Measurements from ENCODE around the gene ZKSCAN1.

ZKSCAN1 gene

DNA sequence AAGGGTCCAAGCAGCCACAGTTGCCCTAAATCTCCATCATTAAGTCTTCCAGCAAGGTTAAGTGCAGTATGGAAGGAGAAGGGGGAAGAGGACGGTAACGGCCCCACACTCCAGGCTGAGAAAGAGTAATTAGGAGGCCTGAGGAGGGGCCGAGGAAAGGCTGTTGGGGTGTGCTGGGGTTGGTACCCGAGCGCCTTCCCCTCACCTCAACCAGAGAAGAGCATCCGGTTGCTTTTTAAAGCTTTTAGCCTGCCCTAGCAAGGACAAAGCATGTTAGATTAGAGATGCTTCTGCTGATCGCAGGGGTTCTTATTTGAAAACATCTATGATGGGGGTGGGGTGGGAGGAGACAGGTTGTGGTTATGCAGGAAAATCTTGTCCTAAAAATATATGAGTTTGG is 25.2 kb downstream of the ZKSCAN1 start:
- DNase-seq: no peak

GRCh38 chr7:100044718-100045117 is 29.3 kb downstream of the ZKSCAN1 start:
- DNase-seq: no peak

DNA sequence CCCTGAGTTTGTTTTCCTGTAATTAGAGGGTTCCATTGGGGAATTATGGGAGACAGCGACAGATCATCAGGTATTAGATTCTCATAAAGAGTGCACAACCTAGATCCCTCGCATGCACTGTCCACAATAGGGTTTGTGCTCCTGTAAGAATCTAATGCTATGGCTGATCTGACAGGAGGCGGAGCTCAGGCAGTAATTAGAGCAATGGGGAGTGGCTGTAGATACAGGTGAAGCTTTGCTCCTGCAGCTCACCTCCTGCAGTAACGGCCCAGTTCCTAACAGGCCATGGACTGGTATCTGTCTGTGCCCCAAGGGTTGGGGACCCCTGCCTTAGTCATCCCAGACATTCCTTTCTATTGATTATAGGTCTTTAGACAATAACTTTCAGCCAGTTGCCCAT is 33.3 kb downstream of the ZKSCAN1 start:
- DNase-seq: no peak

- peak; percentile 80 for DNase-seq
Measured at GRCh38 chr7:100049441-100050291, 34.3 kb downstream of the ZKSCAN1 start, which contains the start of gene ZSCAN21. ZSCAN21 (plus strand) TSS chr7:100049774; CDS start chr7:100057007, 7,233 bp downstream.

- no peak for DNase-seq
Measured at GRCh38 chr7:100051611-100052010, 36.2 kb downstream of the ZKSCAN1 start.

- DNase-seq: peak; percentile 39
Measured at GRCh38 chr7:100053215-100053614, 37.8 kb downstream of the ZKSCAN1 start.

GRCh38 chr7:100057006-100057405 is 41.6 kb downstream of the ZKSCAN1 start:
- no peak for DNase-seq

DNA sequence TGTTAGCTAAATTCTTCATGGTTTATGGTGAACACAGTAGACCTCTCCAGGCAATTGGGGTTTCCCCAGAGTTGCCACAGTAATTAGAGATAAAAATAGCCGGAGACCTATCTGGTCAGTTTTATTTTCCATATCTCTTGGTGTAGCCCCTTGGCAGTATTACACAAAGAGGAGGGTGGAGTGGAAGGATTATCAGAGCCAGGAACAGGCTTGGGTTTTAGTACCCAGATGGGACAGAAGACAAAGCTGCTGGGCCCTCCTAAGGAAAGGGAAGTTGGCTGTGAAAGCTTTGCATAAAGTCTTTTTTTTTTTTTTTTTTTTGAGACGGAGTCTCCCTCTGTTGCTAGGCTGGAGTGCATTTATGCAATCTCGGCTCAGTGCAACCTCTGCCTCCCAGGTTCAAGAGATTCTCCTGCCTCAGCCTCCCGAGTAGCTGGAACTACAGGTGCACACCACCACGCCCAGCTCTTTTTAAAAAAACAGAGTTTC is 43.9 kb downstream of the ZKSCAN1 start:
- DNase-seq: no peak

- DNase-seq: no peak
Measured at GRCh38 chr7:100061518-100062193, 46.3 kb downstream of the ZKSCAN1 start.

- no peak for DNase-seq
Measured at GRCh38 chr7:100063376-100063775, 48.0 kb downstream of the ZKSCAN1 start.

GRCh38 chr7:100064162-100064561 is 48.8 kb downstream of the ZKSCAN1 start:
- DNase-seq: no peak

- DNase-seq: no peak
Measured at GRCh38 chr7:100065452-100066186, 50.2 kb downstream of the ZKSCAN1 start.

DNA sequence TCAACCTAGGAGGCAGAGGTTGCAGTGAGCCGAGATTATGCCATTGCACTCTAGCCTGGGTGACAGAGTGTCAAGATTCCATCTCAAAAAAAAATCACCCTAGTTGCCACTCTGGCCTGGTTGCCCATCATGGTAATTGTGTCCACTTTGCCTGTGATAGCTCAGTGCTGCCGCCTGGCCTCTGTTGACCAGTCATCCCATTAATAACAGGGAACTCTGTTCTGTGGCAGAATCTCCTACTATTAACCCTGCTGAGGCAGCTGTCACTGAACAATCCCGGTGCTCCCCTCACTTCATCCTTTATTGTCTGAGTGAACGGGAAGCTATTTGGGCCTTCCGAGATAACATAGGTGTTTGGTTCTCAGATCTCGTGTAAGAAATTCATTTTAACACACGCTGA is 51.6 kb downstream of the ZKSCAN1 start:
- no peak for DNase-seq

DNA sequence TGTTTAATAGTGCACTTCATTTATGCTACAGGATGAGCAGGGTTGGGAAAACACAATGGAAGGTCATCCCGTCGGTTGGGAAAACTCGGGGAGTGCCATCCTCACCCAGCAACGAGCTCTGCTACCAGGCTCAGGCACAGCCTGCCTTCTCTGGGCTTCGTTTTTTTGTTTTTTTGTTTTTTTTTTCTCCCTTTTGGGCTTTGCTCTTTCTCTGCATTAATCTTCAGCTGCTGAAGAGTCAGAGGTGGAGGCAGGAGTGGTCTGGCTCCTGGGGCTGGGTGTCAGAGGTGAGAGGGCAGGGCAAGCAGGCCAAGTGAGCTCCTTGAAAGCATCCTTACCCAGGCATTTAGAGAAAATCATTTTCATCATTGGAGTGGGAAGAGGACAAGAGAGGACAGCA is 54.6 kb downstream of the ZKSCAN1 start:
- DNase-seq: no peak

DNA sequence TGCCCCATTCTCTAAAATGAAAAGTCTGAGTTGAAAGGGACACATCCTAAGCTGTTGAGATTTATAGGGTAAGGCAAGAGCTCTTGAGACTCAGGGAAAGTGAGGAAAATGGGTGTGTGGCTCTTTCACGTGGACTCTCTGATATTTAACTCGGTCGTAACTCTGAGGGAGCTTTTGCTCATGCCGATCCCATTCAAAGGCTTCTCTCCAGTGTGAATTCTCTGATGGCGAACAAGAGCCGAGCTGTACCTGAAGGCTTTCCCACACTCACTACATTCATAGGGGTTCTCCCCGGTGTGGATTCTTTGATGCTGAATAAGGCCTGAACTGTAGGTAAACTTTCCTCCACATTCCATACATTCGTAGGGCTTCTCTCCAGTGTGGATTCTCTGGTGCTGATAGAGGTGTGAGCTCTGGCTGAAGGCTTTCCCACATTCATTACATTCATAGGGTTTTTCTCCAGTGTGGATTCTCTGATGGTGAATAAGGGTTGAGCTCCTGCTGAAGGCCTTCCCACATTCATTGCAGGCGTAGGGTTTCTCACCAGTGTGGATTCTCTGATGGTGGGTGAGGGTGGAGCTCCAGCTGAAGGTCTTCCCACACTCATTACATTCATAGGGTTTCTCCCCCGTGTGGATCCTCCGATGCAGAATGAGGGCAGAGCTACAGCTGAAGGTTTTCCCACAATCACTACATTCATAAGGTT is 55.8 kb downstream of the ZKSCAN1 start:
- DNase-seq: no peak

DNA sequence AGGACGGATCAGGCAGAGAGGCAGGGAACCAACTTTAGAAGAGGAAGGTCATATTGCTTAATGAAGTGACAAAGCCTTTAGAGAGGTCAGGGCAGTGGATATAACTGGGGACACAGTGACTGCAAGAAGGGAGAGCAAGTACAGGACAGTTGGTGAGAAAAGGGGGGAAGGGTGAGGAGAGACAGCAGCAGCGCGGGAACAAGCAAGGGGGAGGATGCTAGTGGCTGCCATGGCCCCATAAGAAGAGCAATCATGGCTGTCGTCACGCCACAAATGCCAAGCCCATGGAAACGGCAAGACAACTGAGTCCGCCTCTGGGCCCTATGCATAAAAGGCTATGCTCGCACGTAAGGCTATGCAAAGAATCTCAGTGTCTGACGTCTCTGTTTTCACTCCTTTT is 57.1 kb downstream of the ZKSCAN1 start:
- no peak for DNase-seq

- DNase-seq: no peak
Measured at GRCh38 chr7:100074841-100075240, 59.4 kb downstream of the ZKSCAN1 start.

DNA sequence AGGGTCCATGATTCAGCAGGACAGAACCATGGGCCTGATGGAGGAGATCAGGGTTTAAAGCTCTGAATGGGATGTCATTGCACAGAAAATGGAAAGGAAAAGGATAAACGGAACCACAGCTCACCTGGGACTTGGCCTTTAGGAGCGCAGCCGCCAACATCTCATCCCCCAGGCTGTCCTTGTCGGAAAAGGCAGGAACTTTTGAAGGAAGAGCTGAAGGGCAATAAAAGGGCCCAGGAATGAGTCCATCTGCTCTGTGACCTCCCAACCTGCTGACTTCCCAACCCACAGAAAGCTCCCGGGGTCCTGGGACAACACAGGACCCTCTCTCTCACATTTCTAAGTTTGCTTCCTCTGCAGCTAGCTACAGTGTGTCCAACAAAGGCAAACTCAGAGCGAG is 60.0 kb downstream of the ZKSCAN1 start:
- no peak for DNase-seq

- DNase-seq: no peak
Measured at GRCh38 chr7:100077205-100077604, 61.8 kb downstream of the ZKSCAN1 start.

GRCh38 chr7:100079024-100079560 is 63.7 kb downstream of the ZKSCAN1 start:
- DNase-seq: no peak

DNA sequence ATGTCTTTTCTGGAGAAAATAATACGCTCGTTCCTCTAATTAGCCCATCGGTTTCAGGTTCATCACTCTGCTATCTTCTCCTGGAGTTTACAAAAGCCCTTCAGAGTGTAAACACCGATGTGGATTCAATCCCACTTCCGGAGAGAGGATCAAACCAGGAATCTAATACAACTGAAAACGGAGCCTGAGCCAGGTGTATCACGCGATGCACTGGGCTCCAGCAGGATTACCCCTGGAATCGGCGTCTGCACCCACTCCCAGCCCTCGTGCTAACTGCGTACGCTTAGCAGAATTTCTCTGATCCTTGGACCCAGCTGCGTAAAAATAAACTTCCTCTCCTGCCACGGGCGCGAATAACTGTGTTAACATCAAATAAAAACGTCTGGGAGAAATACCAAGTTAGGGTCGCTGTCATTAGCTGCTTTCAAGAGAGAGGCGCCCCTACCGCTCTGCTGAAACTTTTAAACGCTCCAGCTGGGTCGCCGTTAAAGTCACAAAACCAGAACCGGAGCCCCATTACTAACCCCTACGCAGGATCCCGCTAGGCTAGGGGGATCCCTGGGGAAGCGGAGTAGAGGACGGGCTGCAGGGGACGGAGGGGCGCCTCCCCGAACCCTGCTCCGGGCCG is 65.6 kb downstream of the ZKSCAN1 start:
- DNase-seq: no peak

GRCh38 chr7:100081535-100082102 is 66.2 kb downstream of the ZKSCAN1 start, which contains the start of gene ZNF3:
ZNF3 (minus strand) TSS chr7:100081723; CDS start chr7:100077357, 4,366 bp downstream.
- peak; percentile 99 for DNase-seq
